ENCODE results near the gene MFAP4.

DNA sequence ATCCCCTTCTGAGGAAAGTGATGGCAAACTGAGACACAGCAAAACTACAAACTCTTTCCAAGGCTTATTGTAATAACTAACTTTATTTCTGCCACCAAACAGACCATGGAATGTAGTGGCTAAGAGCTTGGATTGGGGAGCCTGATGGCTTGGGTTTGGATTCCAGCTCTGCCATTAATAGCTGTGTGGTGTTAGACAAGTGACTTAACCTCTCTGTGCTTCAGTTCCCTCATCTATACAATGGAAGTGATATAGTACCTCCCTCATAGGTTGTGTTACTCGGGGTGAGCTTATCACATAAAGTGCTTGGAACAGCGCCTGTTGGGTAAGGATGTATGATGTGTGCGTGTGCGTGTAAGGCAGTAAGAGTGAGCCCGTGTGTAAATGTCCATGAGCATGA, 18.1 kb upstream of the MFAP4 start:
- TF ChIP-seq, protein P1, sequence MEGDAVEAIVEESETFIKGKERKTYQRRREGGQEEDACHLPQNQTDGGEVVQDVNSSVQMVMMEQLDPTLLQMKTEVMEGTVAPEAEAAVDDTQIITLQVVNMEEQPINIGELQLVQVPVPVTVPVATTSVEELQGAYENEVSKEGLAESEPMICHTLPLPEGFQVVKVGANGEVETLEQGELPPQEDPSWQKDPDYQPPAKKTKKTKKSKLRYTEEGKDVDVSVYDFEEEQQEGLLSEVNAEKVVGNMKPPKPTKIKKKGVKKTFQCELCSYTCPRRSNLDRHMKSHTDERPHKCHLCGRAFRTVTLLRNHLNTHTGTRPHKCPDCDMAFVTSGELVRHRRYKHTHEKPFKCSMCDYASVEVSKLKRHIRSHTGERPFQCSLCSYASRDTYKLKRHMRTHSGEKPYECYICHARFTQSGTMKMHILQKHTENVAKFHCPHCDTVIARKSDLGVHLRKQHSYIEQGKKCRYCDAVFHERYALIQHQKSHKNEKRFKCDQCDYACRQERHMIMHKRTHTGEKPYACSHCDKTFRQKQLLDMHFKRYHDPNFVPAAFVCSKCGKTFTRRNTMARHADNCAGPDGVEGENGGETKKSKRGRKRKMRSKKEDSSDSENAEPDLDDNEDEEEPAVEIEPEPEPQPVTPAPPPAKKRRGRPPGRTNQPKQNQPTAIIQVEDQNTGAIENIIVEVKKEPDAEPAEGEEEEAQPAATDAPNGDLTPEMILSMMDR (conservative IDR thresholded peaks at IDR 0.05; ENCODE audit: low read length): no peak
- TF ChIP-seq EZH2phosphoT487 (IDR thresholded peaks at IDR 0.05; ENCODE audit: borderline replicate concordance): no peak

Data from Loucy (cell line).